Small intestine (tissue), 7 donors: Measurements from ENCODE around the gene SEC61A1. TPM values are rescaled to one million over a fixed set of nuclear protein-coding genes. Genes with fewer than 3 reads are reported as not detected.

ENCODE experiments used
- DNase-seq, 2 donors: peaks; one replicate each; pipeline versions ENCODE4 v3.0.0 to v3.0.0-alpha.2; 2013
- FAIRE-seq: peaks from 2 replicates; lab custom pipeline; 2012; peaks lifted over from hg19 to GRCh38; lab: Jason Lieb, UNC
- H3K27ac ChIP-seq, 3 donors: one replicate each; pipeline ENCODE4 v1.5.1; 2013; ENCODE audit warnings: low read length in 2 of 3, mild to moderate bottlenecking in 2 of 3, control low read depth in 1 of 3, inconsistent platforms in 1 of 3, low read depth in 1 of 3, moderate library complexity in 1 of 3
- H3K27me3 ChIP-seq, 3 donors: one replicate each; pipeline ENCODE4 v1.6.1; 2013; ENCODE audit warnings: low read length in 3 of 3, inconsistent platforms in 1 of 3; ENCODE audit not compliant: control insufficient read depth in 3 of 3, insufficient read depth in 3 of 3
- H3K36me3 ChIP-seq, 3 donors: one replicate each; pipeline ENCODE4 v1.6.1; 2013; ENCODE audit warnings: low read length in 3 of 3, inconsistent platforms in 1 of 3, low read depth in 1 of 3, mild to moderate bottlenecking in 1 of 3, moderate library complexity in 1 of 3; ENCODE audit not compliant: control insufficient read depth in 3 of 3, insufficient read depth in 2 of 3
- H3K4me1 ChIP-seq, 3 donors: one replicate each; pipeline ENCODE4 v1.6.1; 2013; ENCODE audit warnings: low read length in 2 of 3, inconsistent platforms in 1 of 3, low read depth in 1 of 3, mild to moderate bottlenecking in 1 of 3, moderate library complexity in 1 of 3; ENCODE audit not compliant: control insufficient read depth in 3 of 3, insufficient read depth in 2 of 3
- H3K4me3 ChIP-seq, 3 donors: one replicate each; pipeline ENCODE4 v1.5.1; 2013; ENCODE audit warnings: low read length in 3 of 3, control low read depth in 1 of 3, inconsistent platforms in 1 of 3, low read depth in 1 of 3, mild to moderate bottlenecking in 1 of 3, moderate library complexity in 1 of 3
- H3K9me3 ChIP-seq, 2 donors: one replicate each; pipeline ENCODE4 v1.6.1; 2013; ENCODE audit warnings: low read depth in 1 of 2, low read length in 1 of 2; ENCODE audit not compliant: control insufficient read depth in 2 of 2, insufficient read depth in 1 of 2
- WGBS, 3 donors: extraction: QIAGEN DNeasy Blood & Tissue Kit; methylation state at CpG; one replicate each; pipeline ENCODE4 v1.1.7; 2013; 5-methylcytosine and 5-hydroxymethylcytosine counted together
- polyA plus RNA-seq, 4 donors: library from polyadenylated mRNA; stranded (reverse) in 3 of 4; unstranded in 1 of 4; fragments of 200-250 nt in 3 of 4; fragments of 120-200 nt in 1 of 4; gene quantifications; one replicate each; pipeline versions ENCODE4 v1.2.1 to v1.2.3, GENCODE V29; 2013
- donor health status: healthy with polysubstance abuse.
- donor health status: control.
- donor health status: control.
- donor health status: Bipolar disorder and iron deficiency.
- donor health status: healthy.

SEC61A1 gene
- polyA plus RNA-seq, 4 donors: 52.1 to 203 (median 120) TPM

- peaks cover 8 to 15% (median 8%) of the 10 kb centered on the region in 3 donors for H3K4me1 ChIP-seq
- WGBS, 3 donors: 41 to 68% (median 68%) methylated on average over 3 of the region's 3 CpGs
- H3K27ac ChIP-seq: no peak overlapping the region
- DNase-seq: no peak
- H3K27me3 ChIP-seq: peaks cover 0 to 3% (median 2%) of the 10 kb centered on the region in 3 donors
- FAIRE-seq: no peak
- H3K4me3 ChIP-seq: no peak overlapping the region
- no peaks in the 10 kb centered on the region for H3K9me3 ChIP-seq
- peaks cover 2 to 6% (median 5%) of the 10 kb centered on the region in 3 donors for H3K36me3 ChIP-seq
These were observed 1.6 kb upstream of the SEC61A1 start for GRCh38 chr3:128050597-128050996.

- Histone ChIP-seq H3K27me3 (peaks cover 0 to 3% (median 2%) of the 10 kb centered on the region in 3 donors), H3K4me1 (peaks cover 8 to 15% (median 8%) of the 10 kb centered on the region in 3 donors), H3K27ac (peak overlapping the region; percentile 49 to 85 (median 74)), H3K36me3 (peaks cover 2 to 8% (median 5%) of the 10 kb centered on the region in 3 donors), H3K4me3 (peak overlapping the region; percentile 34 to 93 (median 90)), H3K9me3 (no peaks in the 10 kb centered on the region)
- DNase-seq (no peak), FAIRE-seq (no peak)
- WGBS, 3 donors: 10 to 12% (median 12%) methylated on average over 10 of the region's 10 CpGs
These were observed 789 bp upstream of the SEC61A1 start for GRCh38 chr3:128051459-128051836.

GRCh38 chr3:128052595-128053351 lies 536 bp downstream of the SEC61A1 start:
- 1 to 2% (median 1%) methylated on average over 28 to 33 of the region's 33 CpGs for WGBS, 3 donors
- Histone ChIP-seq H3K36me3 (peaks cover 3 to 17% (median 11%) of the 10 kb centered on the region in 3 donors), H3K9me3 (no peaks in the 10 kb centered on the region), H3K27ac (peak overlapping the region; percentile 85 to 95 (median 93)), H3K27me3 (no peaks in the 10 kb centered on the region), H3K4me3 (peak overlapping the region; percentile 76 to 93 (median 81)), H3K4me1 (peaks cover 8 to 15% (median 8%) of the 10 kb centered on the region in 3 donors)
- peak; percentile 77 to 83 for DNase-seq
- FAIRE-seq: no peak

GRCh38 chr3:128053614-128054013 lies 1.4 kb downstream of the SEC61A1 start:
- DNase-seq: peak; percentile 28 to 55
- Histone ChIP-seq H3K9me3 (no peaks in the 10 kb centered on the region), H3K27me3 (no peaks in the 10 kb centered on the region), H3K4me3 (peak overlapping the region in 2 of 3 donors; percentile 81 to 93), H3K4me1 (peaks cover 8 to 15% (median 8%) of the 10 kb centered on the region in 3 donors), H3K36me3 (peaks cover 3 to 21% (median 15%) of the 10 kb centered on the region in 3 donors), H3K27ac (peak overlapping the region in 1 of 3 donors; percentile 85)
- FAIRE-seq: no peak
- WGBS, 3 donors: 18 to 50% (median 34%) methylated on average over 6 of the region's 6 CpGs

GRCh38 chr3:128054367-128054766 lies 2.1 kb downstream of the SEC61A1 start:
- 49 to 68% (median 63%) methylated on average over 3 of the region's 3 CpGs for WGBS, 3 donors
- H3K36me3 ChIP-seq: peaks cover 3 to 26% (median 17%) of the 10 kb centered on the region in 3 donors
- no peak overlapping the region for H3K27ac ChIP-seq
- no peak for FAIRE-seq
- DNase-seq: peak in 1 of 2 donors; percentile 8
- no peaks in the 10 kb centered on the region for H3K27me3 ChIP-seq
- peak overlapping the region in 1 of 3 donors; percentile 93 for H3K4me3 ChIP-seq
- no peaks in the 10 kb centered on the region for H3K9me3 ChIP-seq
- H3K4me1 ChIP-seq: peaks cover 8 to 15% (median 8%) of the 10 kb centered on the region in 3 donors

- H3K27me3 ChIP-seq: no peaks in the 10 kb centered on the region
- WGBS, 3 donors: 37 to 74% (median 71%) methylated on average over 4 of the region's 4 CpGs
- H3K9me3 ChIP-seq: no peaks in the 10 kb centered on the region
- FAIRE-seq: no peak
- H3K36me3 ChIP-seq: peaks cover 16 to 40% (median 27%) of the 10 kb centered on the region in 3 donors
- H3K27ac ChIP-seq: no peak overlapping the region
- DNase-seq: no peak
- H3K4me3 ChIP-seq: no peak overlapping the region
- peaks cover 8 to 11% (median 8%) of the 10 kb centered on the region in 3 donors for H3K4me1 ChIP-seq
These were observed 4.0 kb downstream of the SEC61A1 start for GRCh38 chr3:128056258-128056657.

- Histone ChIP-seq H3K27me3 (no peaks in the 10 kb centered on the region), H3K4me1 (no peaks in the 10 kb centered on the region), H3K4me3 (no peak overlapping the region), H3K9me3 (no peaks in the 10 kb centered on the region), H3K36me3 (peaks cover 29 to 67% (median 34%) of the 10 kb centered on the region in 3 donors), H3K27ac (no peak overlapping the region)
- WGBS, 3 donors: 83 to 92% (median 89%) methylated on average over 11 of the region's 11 CpGs
- no peak for FAIRE-seq
- DNase-seq: no peak
These were observed 8.5 kb downstream of the SEC61A1 start for GRCh38 chr3:128060473-128061381.
